ENCODE results near the gene BTBD16.

DNA sequence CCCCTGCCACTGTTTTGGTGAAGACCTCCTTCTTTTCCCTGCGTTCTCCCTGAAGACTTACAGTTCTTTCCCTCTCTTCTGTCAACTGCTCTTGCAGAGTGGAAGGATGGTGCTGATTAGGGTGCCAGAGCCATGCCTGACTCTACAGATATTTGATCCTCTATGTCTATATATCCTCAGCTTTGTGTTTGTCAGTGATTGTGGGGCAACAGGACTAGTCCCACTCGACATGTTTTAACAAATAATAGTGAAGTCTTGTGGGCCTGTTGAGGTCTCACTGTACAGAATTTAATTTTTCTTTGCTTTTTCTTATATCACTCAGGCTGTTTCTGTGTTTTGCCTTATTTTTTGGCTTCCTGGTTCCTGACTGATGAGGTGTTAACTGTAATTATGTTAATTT, 108.4 kb downstream of the BTBD16 start:
- TF ChIP-seq ZSCAN29 (IDR thresholded peaks at IDR 0.05) (no peak), POLR2A (IDR thresholded peaks at IDR 0.05; ENCODE audit: low read depth, low read length) (no peak), POLR2AphosphoS5 (IDR thresholded peaks at IDR 0.05; ENCODE audit: low read length) (no peak)
- TF ChIP-seq, protein P1, sequence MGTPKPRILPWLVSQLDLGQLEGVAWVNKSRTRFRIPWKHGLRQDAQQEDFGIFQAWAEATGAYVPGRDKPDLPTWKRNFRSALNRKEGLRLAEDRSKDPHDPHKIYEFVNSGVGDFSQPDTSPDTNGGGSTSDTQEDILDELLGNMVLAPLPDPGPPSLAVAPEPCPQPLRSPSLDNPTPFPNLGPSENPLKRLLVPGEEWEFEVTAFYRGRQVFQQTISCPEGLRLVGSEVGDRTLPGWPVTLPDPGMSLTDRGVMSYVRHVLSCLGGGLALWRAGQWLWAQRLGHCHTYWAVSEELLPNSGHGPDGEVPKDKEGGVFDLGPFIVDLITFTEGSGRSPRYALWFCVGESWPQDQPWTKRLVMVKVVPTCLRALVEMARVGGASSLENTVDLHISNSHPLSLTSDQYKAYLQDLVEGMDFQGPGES (IDR thresholded peaks at IDR 0.05): no peak
